ENCODE data around the gene SORCS3.

- TF ChIP-seq EZH2 (IDR thresholded peaks at IDR 0.05; ENCODE audit: insufficient read depth, poor library complexity, severe bottlenecking) (no peak), EZH2phosphoT487 (IDR thresholded peaks at IDR 0.05; ENCODE audit: insufficient read depth, low read depth) (no peak)
Measured at GRCh38 chr10:105195831-105196230, 554.7 kb downstream of the SORCS3 start.
